Measurements from ENCODE around the gene HEXB. TPM values are rescaled to one million over a fixed set of nuclear protein-coding genes. Genes with fewer than 3 reads are reported as not detected.

HEXB gene
- total and polyA plus RNA-seq, 2 of the 13 experiments (the other 11 are each of a cell fraction or from before 2014, with no cell fraction given), result 100 to 104 TPM

- TF ChIP-seq ZNF749 (CRISPR knock-in tag; IDR thresholded peaks at IDR 0.05; ENCODE audit: borderline replicate concordance), result peak; percentile 77; the same call in 1 of the 2 replicates
- TF ChIP-seq NFE2L1 (CRISPR knock-in tag; IDR thresholded peaks at IDR 0.05; ENCODE audit: borderline replicate concordance), result 0 out of 2 replicates have a peak, but pooled peaks have one; percentile 60
- no peak for TF ChIP-seq NFE2 (CRISPR knock-in tag; IDR thresholded peaks at IDR 0.05)
- no peak for TF ChIP-seq ZNF761 (CRISPR knock-in tag; conservative IDR thresholded peaks at IDR 0.05)
- TF ChIP-seq ZNF713 (CRISPR knock-in tag; IDR thresholded peaks at IDR 0.05), result peak; percentile 88; the same call in 1 of the 2 replicates
- peak; percentile 94 for TF ChIP-seq SMYD3 (CRISPR knock-in tag; IDR thresholded peaks at IDR 0.05)
- no peak for TF ChIP-seq HOXA9 (CRISPR knock-in tag; IDR thresholded peaks at IDR 0.05; ENCODE audit: borderline replicate concordance)
- peak; percentile 45; the same call in 1 of the 2 replicates for TF ChIP-seq SNAPC2 (CRISPR knock-in tag; IDR thresholded peaks at IDR 0.05)
Observed at GRCh38 chr5:74766849-74767578, 82.0 kb downstream of the HEXB start, which contains the start of the genes GFM2 and NSA2 (continued).

GRCh38 chr5:74767579-74767913, 82.5 kb downstream of the HEXB start:
- peaks cover 1 to 27% of the 10 kb centered on the region in 2 experiments; a peak in 4 of 5 replicates for H3K36me3 ChIP-seq (replicated peaks in 1 of 2; ENCODE audit: control insufficient read depth in 1 of 2, insufficient read depth in 2 of 2, low read length in 2 of 2)
- 0% methylated on average over 9 of the region's 9 CpGs for WGBS (ENCODE audit: low lambda C conversion rate)
- TSS peak; percentile 77 for BruUV-seq (replicated peaks)
- POLR2A ChIA-PET, result interaction anchor here (1.0 to 1.5 kb wide), 2 partner anchors 8 to 109 kb away, joined by 3 read pairs; no protein-coding TSS in a partner anchor
- H3K27me3 ChIP-seq (ENCODE audit: control insufficient read depth in 1 of 2, insufficient read depth in 2 of 2, low read length in 2 of 2), result no peaks in the 10 kb centered on the region; a peak in 1 of 5 replicates
- H3K9ac ChIP-seq (ENCODE audit: insufficient read depth, low read depth, low read length), result peak overlapping the region; percentile 83
- peaks cover 30% of the 10 kb centered on the region for H3K4me1 ChIP-seq (ENCODE audit: insufficient read depth, low read length)
- peak overlapping the region; percentile 87 to 94 (median 93) for H3K4me3 ChIP-seq (replicated peaks in 1 of 3; ENCODE audit: insufficient read depth in 1 of 3, low read depth in 2 of 3, low read length in 3 of 3)
- H2AFZ ChIP-seq (ENCODE audit: low read length), result no peak overlapping the region
- H3K79me2 ChIP-seq (ENCODE audit: insufficient read depth, low read length), result peaks cover 49% of the 10 kb centered on the region
- intact Hi-C loops (cut with micrococcal nuclease; ENCODE audit: unreplicated experiment), result loop anchor here (5.0 kb wide), 1 partner anchor 150 kb away; no protein-coding TSS in a partner anchor
- no peak for FAIRE-seq
- no peaks in the 10 kb centered on the region for H4K20me1 ChIP-seq (ENCODE audit: insufficient read depth, low read length)
- CTCF ChIA-PET (ENCODE audit: low intra/inter-chr PET ratio, low total read pairs), result interaction anchor here (4.0 kb wide), 1 partner anchor 152 kb away, joined by 14 read pairs; no protein-coding TSS in a partner anchor
- DNase-seq (ENCODE audit: low spot score), result peak; percentile 16
- H3K9me3 ChIP-seq (ENCODE audit: low read length), result no peaks in the 10 kb centered on the region
- in situ Hi-C loops (cut with HindIII; ENCODE audit: extremely low pct_ligation_motif_present, low pct_unique_long_range_greater_than_20kb), result loop anchor here (5.0 kb wide), 1 partner anchor 150 kb away; no protein-coding TSS in a partner anchor
- peak overlapping the region; percentile 91 for H3K4me2 ChIP-seq (ENCODE audit: low read depth, low read length)
- ATAC-seq, result peak; percentile 52
- H3K27ac ChIP-seq (ENCODE audit: extremely low read length, insufficient read depth, low read length), result peak overlapping the region; percentile 69
- TF ChIP-seq ZNF784 (CRISPR knock-in tag; IDR thresholded peaks at IDR 0.05; ENCODE audit: borderline replicate concordance) (0 out of 2 replicates have a peak, but pooled peaks have one; percentile 11), LBX2 (CRISPR knock-in tag; IDR thresholded peaks at IDR 0.05; ENCODE audit: borderline replicate concordance) (no peak), AGO2 (optimal IDR thresholded peaks at IDR 0.05; ENCODE audit: low read depth, low read length) (no peak), AKNA (CRISPR knock-in tag; IDR thresholded peaks at IDR 0.05; ENCODE audit: borderline replicate concordance) (no peak), PRPF4 (IDR thresholded peaks at IDR 0.05; ENCODE audit: low read depth, low read length, poor library complexity, severe bottlenecking) (no peak)

Data from HepG2 (cell line).